ENCODE results near the gene ZBTB38. TPM values are rescaled to one million over a fixed set of nuclear protein-coding genes. Genes with fewer than 3 reads are reported as not detected.
A peak's percentile ranks its signal among the peaks of the same experiment; 100 is the strongest.

The ZBTB38 gene
- total and polyA plus RNA-seq, 2 experiments from 2014 or later: 12.9 to 35.9 TPM

GRCh38 chr3:141402476-141403171 lies 34.3 kb downstream of the ZBTB38 start:
- peak overlapping the region; percentile 72 for H3K4me3 ChIP-seq
- no peaks in the 10 kb centered on the region for H3K27me3 ChIP-seq
- H3K36me3 ChIP-seq: peaks cover 10% of the 10 kb centered on the region
- no peak for TF ChIP-seq CTCF (IDR thresholded peaks at IDR 0.05; ENCODE audit: low read depth, low read length)
- peak; percentile 76 to 79 for DNase-seq (ENCODE audit: low read depth in 1 of 2, low spot score in 1 of 2)
- no peaks in the 10 kb centered on the region for H3K9me3 ChIP-seq (ENCODE audit: low read depth)
- peaks cover 25% of the 10 kb centered on the region for H3K4me1 ChIP-seq (ENCODE audit: low read depth)
- peak overlapping the region; percentile 88 for H3K27ac ChIP-seq

- TF ChIP-seq CTCF (IDR thresholded peaks at IDR 0.05; ENCODE audit: low read depth, low read length): no peak
- Histone ChIP-seq H3K4me3 (no peak overlapping the region), H3K27ac (no peak overlapping the region), H3K4me1 (ENCODE audit: low read depth) (peaks cover 25% of the 10 kb centered on the region), H3K36me3 (peaks cover 10% of the 10 kb centered on the region), H3K9me3 (ENCODE audit: low read depth) (no peaks in the 10 kb centered on the region), H3K27me3 (no peaks in the 10 kb centered on the region)
- DNase-seq (ENCODE audit: low read depth in 1 of 2, low spot score in 1 of 2): no peak
Measured at GRCh38 chr3:141403576-141403975, 35.3 kb downstream of the ZBTB38 start.

- Histone ChIP-seq H3K4me3 (no peak overlapping the region), H3K36me3 (peaks cover 10% of the 10 kb centered on the region), H3K27me3 (no peaks in the 10 kb centered on the region), H3K27ac (no peak overlapping the region), H3K9me3 (ENCODE audit: low read depth) (no peaks in the 10 kb centered on the region), H3K4me1 (ENCODE audit: low read depth) (peaks cover 13% of the 10 kb centered on the region)
- TF ChIP-seq CTCF (IDR thresholded peaks at IDR 0.05; ENCODE audit: low read depth, low read length): no peak
- DNase-seq (ENCODE audit: low read depth in 1 of 2, low spot score in 1 of 2): peak in 1 of 2 donors; percentile 48
Measured at GRCh38 chr3:141405025-141405424, 36.7 kb downstream of the ZBTB38 start.

- no peaks in the 10 kb centered on the region for H3K27me3 ChIP-seq
- H3K36me3 ChIP-seq: peaks cover 10% of the 10 kb centered on the region
- H3K4me3 ChIP-seq: no peak overlapping the region
- no peak for DNase-seq (ENCODE audit: low read depth in 1 of 2, low spot score in 1 of 2)
- no peak overlapping the region for H3K27ac ChIP-seq
- H3K4me1 ChIP-seq (ENCODE audit: low read depth): peaks cover 13% of the 10 kb centered on the region
- H3K9me3 ChIP-seq (ENCODE audit: low read depth): no peaks in the 10 kb centered on the region
- TF ChIP-seq CTCF (IDR thresholded peaks at IDR 0.05; ENCODE audit: low read depth, low read length): no peak
Measured at GRCh38 chr3:141405591-141405990, 37.3 kb downstream of the ZBTB38 start.

- Histone ChIP-seq H3K9me3 (ENCODE audit: low read depth) (no peaks in the 10 kb centered on the region), H3K36me3 (peaks cover 10% of the 10 kb centered on the region), H3K4me1 (ENCODE audit: low read depth) (peaks cover 18% of the 10 kb centered on the region), H3K27me3 (no peaks in the 10 kb centered on the region), H3K27ac (no peak overlapping the region), H3K4me3 (no peak overlapping the region)
- no peak for DNase-seq (ENCODE audit: low read depth in 1 of 2, low spot score in 1 of 2)
- no peak for TF ChIP-seq CTCF (IDR thresholded peaks at IDR 0.05; ENCODE audit: low read depth, low read length)
Measured at GRCh38 chr3:141406265-141406664, 38.0 kb downstream of the ZBTB38 start.

All from cardiac muscle cell (in vitro differentiated cells and primary cell).